Panc1 (cell line): ENCODE data around the gene CAMK4. TPM values are rescaled to one million over a fixed set of nuclear protein-coding genes. Genes with fewer than 3 reads are reported as not detected.

Experiments
- ATAC-seq: fragments of 200-7000 bp; cut with Tn5 transposase; 2 replicates; pipeline ENCODE4 v1.9.1; 2020; ENCODE audit warnings: mild to moderate bottlenecking, moderate library complexity
- BruUV-seq: library from RNA; stranded (reverse); fragments of 400-500 nt; replicated peaks from 2 replicates; lab custom pipeline; 2021; lab: Mats Ljungman, UMichigan
- CTCF ChIA-PET: fragments of 300-600 bp; sonication (Branson Sonifier 250); formaldehyde crosslinking; loops from one replicate; lab custom pipeline; 2022; ENCODE audit warnings: antibody characterized with exemption; lab: Charles Lee
- POLR2A ChIA-PET: fragments of 300-600 bp; sonication (Branson Sonifier 250); formaldehyde crosslinking; loops from one replicate; lab custom pipeline; 2022; ENCODE audit warnings: antibody characterized with exemption; lab: Charles Lee
- DNase-seq: peaks from one replicate; pipeline ENCODE4 v3.0.0-alpha.2; 2010; ENCODE audit warnings: low read depth, low spot score
- H3K27ac ChIP-seq: 2 replicates; pipeline ENCODE4 v1.5.1; 2011; ENCODE audit warnings: mild to moderate bottlenecking, low read length, inconsistent platforms
- H3K27me3 ChIP-seq: fragments of 200-500 bp; sonication (Bioruptor generic); 2 replicates; pipeline ENCODE4 v1.6.0; 2014; ENCODE audit warnings: low read length, inconsistent platforms; ENCODE audit not compliant: control insufficient read depth, insufficient read depth
- H3K36me3 ChIP-seq: fragments of 200-500 bp; sonication (Bioruptor generic); 2 replicates; pipeline ENCODE4 v1.5.1; 2014; ENCODE audit warnings: inconsistent platforms, mild to moderate bottlenecking, low read length, moderate library complexity; ENCODE audit not compliant: control insufficient read depth, insufficient read depth
- H3K4me1 ChIP-seq: 2 replicates; pipeline ENCODE4 v1.5.1; 2011; ENCODE audit warnings: inconsistent platforms, mild to moderate bottlenecking, low read length, moderate library complexity; ENCODE audit not compliant: control insufficient read depth, insufficient read depth
- H3K4me3 ChIP-seq, 2 experiments: 2 replicates each; pipeline ENCODE4 v1.5.1; 2011 to 2012; ENCODE audit warnings: low read depth in 2 of 2, low read length in 2 of 2, mild to moderate bottlenecking in 2 of 2, inconsistent platforms in 1 of 2, moderate library complexity in 1 of 2
- H3K9me3 ChIP-seq: fragments of 200-500 bp; sonication (Bioruptor generic); 2 replicates; pipeline ENCODE4 v1.5.1; 2014; ENCODE audit warnings: low read depth, mild to moderate bottlenecking, inconsistent platforms, low read length, moderate library complexity; ENCODE audit not compliant: control insufficient read depth, insufficient read depth
- CTCF ChIP-seq: fragments of 450-650 bp; IDR thresholded peaks from 2 replicates; pipeline ENCODE4 v1.5.1; 2017; ENCODE audit warnings: mild to moderate bottlenecking
- POLR2AphosphoS5 ChIP-seq: IDR thresholded peaks from 2 replicates; pipeline ENCODE4 v1.6.1; 2012; ENCODE audit warnings: mild to moderate bottlenecking, low read depth, low read length, moderate library complexity
- REST ChIP-seq, 2 experiments: IDR thresholded peaks; 2 replicates each; pipeline ENCODE4 v1.6.1; 2011 to 2012; ENCODE audit warnings: low read depth in 2 of 2, control low read depth in 1 of 2, low read length in 1 of 2, mild to moderate bottlenecking in 1 of 2, moderate library complexity in 1 of 2; ENCODE audit not compliant: insufficient read depth in 1 of 2
- SIN3A ChIP-seq: IDR thresholded peaks from 2 replicates; pipeline ENCODE4 v1.6.1; 2012; ENCODE audit warnings: low read depth, mild to moderate bottlenecking, low read length, moderate library complexity, borderline replicate concordance; ENCODE audit not compliant: insufficient read depth
- TCF7L2 ChIP-seq: IDR thresholded peaks from 2 replicates; pipeline ENCODE4 v1.6.1; 2011; ENCODE audit warnings: mild to moderate bottlenecking, low read depth, low read length, inconsistent platforms
- in situ Hi-C: cut with HindIII; loops from 2 replicates; pipeline ENCODE4 v1.10.0; 2016; ENCODE audit warnings: low sequenced_read_pairs, low pct_unique_long_range_greater_than_20kb
- intact Hi-C: fragments of 100-400 bp; cut with micrococcal nuclease; formaldehyde crosslinking; loops from one replicate; pipeline ENCODE4 v1.10.0; 2022; ENCODE audit not compliant: unreplicated experiment
- total RNA-seq: library from RNA; stranded (reverse); gene quantifications from one replicate; pipeline ENCODE4 v1.2.1, GENCODE V29; 2021; ENCODE audit not compliant: unreplicated experiment

The CAMK4 gene
- total RNA-seq, 1 experiment from 2014 or later = 0.39 TPM

GRCh38 chr5:111486055-111486454 lies 261.9 kb downstream of the CAMK4 start:
- in situ Hi-C loops = no loop called here
- POLR2A ChIA-PET = no interaction called here

GRCh38 chr5:111486926-111487325 lies 262.7 kb downstream of the CAMK4 start:
- Histone ChIP-seq H3K4me3 (no peak overlapping the region), H3K36me3 (no peaks in the 10 kb centered on the region), H3K4me1 (no peaks in the 10 kb centered on the region), H3K9me3 (no peaks in the 10 kb centered on the region), H3K27me3 (no peaks in the 10 kb centered on the region), H3K27ac (no peak overlapping the region)
- ATAC-seq (no peak), DNase-seq (no peak)
- BruUV-seq = no TSS peak
- intact Hi-C loops (no loop called here), in situ Hi-C loops (no loop called here)
- no peak for TF ChIP-seq POLR2AphosphoS5
- no peak for TF ChIP-seq REST (IDR thresholded peaks at IDR 0.05; ENCODE audit: insufficient read depth in 1 of 2, low read depth in 2 of 2, low read length in 1 of 2)
- TF ChIP-seq TCF7L2 = no peak
- TF ChIP-seq CTCF = no peak
- no peak for TF ChIP-seq SIN3A
- CTCF ChIA-PET = no interaction called here
- POLR2A ChIA-PET = no interaction called here

More at GRCh38 chr5:111486055-111486454, 261.9 kb downstream of the CAMK4 start:
- TF ChIP-seq POLR2AphosphoS5 (no peak), TCF7L2 (no peak), SIN3A (no peak), CTCF (no peak), REST (IDR thresholded peaks at IDR 0.05; ENCODE audit: insufficient read depth in 1 of 2, low read depth in 2 of 2, low read length in 1 of 2) (no peak)
- Histone ChIP-seq H3K4me3 (no peak overlapping the region), H3K27ac (no peak overlapping the region), H3K9me3 (no peaks in the 10 kb centered on the region), H3K27me3 (no peaks in the 10 kb centered on the region), H3K36me3 (no peaks in the 10 kb centered on the region), H3K4me1 (no peaks in the 10 kb centered on the region)
- CTCF ChIA-PET = no interaction called here
- ATAC-seq (no peak), DNase-seq (no peak)
- no TSS peak for BruUV-seq
- intact Hi-C loops = no loop called here
